Mesenchymal stem cell (in vitro differentiated cells and primary cell): ENCODE measurements around the gene TOM1.

ENCODE experiments used
- DNase-seq: peaks from one replicate; pipeline ENCODE4 v3.0.0-alpha.2; 2013
- H2AFZ ChIP-seq: one replicate; pipeline ENCODE4 v1.6.1; 2013; ENCODE audit warnings: low read depth, mild to moderate bottlenecking, control low read depth, inconsistent platforms, low read length, moderate library complexity
- H2AK5ac ChIP-seq: 2 replicates; pipeline ENCODE4 v1.6.1; 2013; ENCODE audit warnings: low read length, moderate library complexity, mild to moderate bottlenecking, inconsistent platforms; ENCODE audit not compliant: severe bottlenecking
- H2BK120ac ChIP-seq: one replicate; pipeline ENCODE4 v1.6.1; 2013; ENCODE audit warnings: low read depth, mild to moderate bottlenecking, inconsistent platforms, low read length, moderate library complexity
- H2BK12ac ChIP-seq, 2 experiments: one replicate each; pipeline ENCODE4 v1.6.1; 2013; ENCODE audit warnings: inconsistent platforms in 2 of 2, low read length in 2 of 2, mild to moderate bottlenecking in 2 of 2, moderate library complexity in 2 of 2, control low read depth in 1 of 2
- H2BK15ac ChIP-seq: one replicate; pipeline ENCODE4 v1.6.1; 2013; ENCODE audit warnings: mild to moderate bottlenecking, low read depth, inconsistent platforms; ENCODE audit not compliant: poor library complexity, severe bottlenecking
- H2BK5ac ChIP-seq: 2 replicates; pipeline ENCODE4 v1.6.1; 2013; ENCODE audit warnings: low read depth, mild to moderate bottlenecking, low read length, control low read depth, inconsistent platforms; ENCODE audit not compliant: poor library complexity, severe bottlenecking
- H3K14ac ChIP-seq, 2 experiments: one replicate each; pipeline ENCODE4 v1.6.1; 2013; ENCODE audit warnings: inconsistent platforms in 2 of 2, low read length in 2 of 2, control low read depth in 1 of 2, mild to moderate bottlenecking in 1 of 2, moderate library complexity in 1 of 2
- H3K18ac ChIP-seq, 2 experiments: one replicate each; pipeline ENCODE4 v1.6.1; 2013; ENCODE audit warnings: inconsistent platforms in 2 of 2, low read length in 2 of 2, control low read depth in 1 of 2, low read depth in 1 of 2, mild to moderate bottlenecking in 1 of 2
- H3K23ac ChIP-seq, 2 experiments: one replicate each; pipeline ENCODE4 v1.6.1; 2013; ENCODE audit warnings: inconsistent platforms in 2 of 2, low read length in 2 of 2, mild to moderate bottlenecking in 2 of 2, moderate library complexity in 2 of 2, control low read depth in 1 of 2
- H3K27ac ChIP-seq: 2 replicates; pipeline ENCODE4 v1.5.1; 2013; ENCODE audit warnings: mild to moderate bottlenecking, moderate library complexity, low read length, control low read depth, inconsistent platforms; ENCODE audit not compliant: poor library complexity, severe bottlenecking
- H3K27me3 ChIP-seq, 2 experiments: 2 replicates each; pipeline versions ENCODE4 v1.6.1 to v1.7.0; 2013; ENCODE audit warnings: low read length in 2 of 2, mild to moderate bottlenecking in 2 of 2, moderate library complexity in 2 of 2, control low read depth in 1 of 2, inconsistent platforms in 1 of 2; ENCODE audit not compliant: control insufficient read depth in 1 of 2, insufficient read depth in 1 of 2
- H3K36me3 ChIP-seq, 2 experiments: 2 replicates each; pipeline versions ENCODE4 v1.6.1 to v1.7.0; 2013; ENCODE audit warnings: low read length in 2 of 2, control low read depth in 1 of 2, inconsistent platforms in 1 of 2, low read depth in 1 of 2, mild to moderate bottlenecking in 1 of 2; ENCODE audit not compliant: insufficient read depth in 2 of 2, control insufficient read depth in 1 of 2
- H3K4ac ChIP-seq, 2 experiments: one replicate each; pipeline ENCODE4 v1.6.1; 2013; ENCODE audit warnings: inconsistent platforms in 2 of 2, low read length in 2 of 2, mild to moderate bottlenecking in 2 of 2, moderate library complexity in 2 of 2, control low read depth in 1 of 2, low read depth in 1 of 2
- H3K4me1 ChIP-seq: 2 replicates; pipeline ENCODE4 v1.6.1; 2013; ENCODE audit warnings: low read depth, low read length, control low read depth; ENCODE audit not compliant: control insufficient read depth, insufficient read depth
- H3K4me2 ChIP-seq: 2 replicates; pipeline ENCODE4 v1.6.1; 2013; ENCODE audit warnings: low read length, mild to moderate bottlenecking, inconsistent platforms; ENCODE audit not compliant: poor library complexity, severe bottlenecking
- H3K4me3 ChIP-seq, 2 experiments: 2 replicates each; pipeline versions ENCODE4 v1.5.1 to v1.7.0; 2013; ENCODE audit warnings: low read length in 2 of 2, mild to moderate bottlenecking in 2 of 2, control low read depth in 1 of 2, low read depth in 1 of 2; ENCODE audit not compliant: insufficient read depth in 1 of 2
- H3K79me1 ChIP-seq: replicated peaks from 2 replicates; pipeline ENCODE4 v1.6.1; 2013; ENCODE audit warnings: mild to moderate bottlenecking, control low read depth, low read length, inconsistent platforms; ENCODE audit not compliant: poor library complexity, severe bottlenecking
- H3K9ac ChIP-seq: 2 replicates; pipeline ENCODE4 v1.7.0; 2013; ENCODE audit warnings: mild to moderate bottlenecking, low read length, moderate library complexity
- H3K9me3 ChIP-seq: 2 replicates; pipeline ENCODE4 v1.7.0; 2013; ENCODE audit warnings: mild to moderate bottlenecking, low read length; ENCODE audit not compliant: control insufficient read depth
- H4K8ac ChIP-seq: one replicate; pipeline ENCODE4 v1.6.1; 2013; ENCODE audit warnings: inconsistent platforms, mild to moderate bottlenecking, low read length, moderate library complexity
- H4K91ac ChIP-seq: one replicate; pipeline ENCODE4 v1.6.1; 2013; ENCODE audit warnings: mild to moderate bottlenecking, low read length, inconsistent platforms
- WGBS: methylation state at CpG from one replicate; pipeline ENCODE4 v1.1.7; 2013; ENCODE audit warnings: mixed read lengths; 5-methylcytosine and 5-hydroxymethylcytosine counted together

The TOM1 gene

DNA sequence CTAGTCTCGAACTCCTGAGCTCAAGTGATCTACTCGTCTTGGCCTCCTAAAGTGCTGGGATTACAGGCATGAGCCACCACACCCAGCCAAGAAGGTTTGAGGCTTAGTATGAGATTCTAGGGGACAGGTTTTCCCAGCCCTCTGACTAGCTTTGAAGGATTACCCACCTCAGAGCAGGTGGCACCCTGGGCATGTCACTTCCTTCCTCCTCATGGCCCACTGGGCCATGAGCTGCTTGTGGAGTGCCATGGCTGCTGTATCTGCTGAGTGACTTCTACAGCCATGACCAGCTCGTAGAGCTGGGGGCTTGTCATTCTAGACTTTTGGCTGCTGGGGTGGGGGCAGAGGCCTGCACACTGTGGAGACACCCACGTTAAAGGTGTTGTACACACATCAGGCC, 25.1 kb downstream of the TOM1 start:
- Histone ChIP-seq H3K9ac (no peak overlapping the region), H3K4me2 (no peak overlapping the region), H3K9me3 (no peaks in the 10 kb centered on the region), H3K18ac (no peak overlapping the region), H3K4me3 (no peak overlapping the region), H4K91ac (no peak overlapping the region), H3K23ac (no peak overlapping the region), H2BK120ac (no peak overlapping the region), H3K27ac (no peak overlapping the region), H3K4me1 (no peaks in the 10 kb centered on the region), H3K27me3 (no peaks in the 10 kb centered on the region), H3K14ac (no peak overlapping the region), H3K4ac (no peak overlapping the region), H2BK5ac (no peak overlapping the region), H2BK15ac (no peak overlapping the region), H4K8ac (no peak overlapping the region), H3K79me1 (peaks cover 6% of the 10 kb centered on the region), H2AK5ac (no peak overlapping the region), H3K36me3 (peaks cover 74 to 92% of the 10 kb centered on the region in 2 experiments), H2BK12ac (no peak overlapping the region), H2AFZ (no peak overlapping the region)
- WGBS = 91% methylated on average over 4 of the region's 4 CpGs
- no peak for DNase-seq

DNA sequence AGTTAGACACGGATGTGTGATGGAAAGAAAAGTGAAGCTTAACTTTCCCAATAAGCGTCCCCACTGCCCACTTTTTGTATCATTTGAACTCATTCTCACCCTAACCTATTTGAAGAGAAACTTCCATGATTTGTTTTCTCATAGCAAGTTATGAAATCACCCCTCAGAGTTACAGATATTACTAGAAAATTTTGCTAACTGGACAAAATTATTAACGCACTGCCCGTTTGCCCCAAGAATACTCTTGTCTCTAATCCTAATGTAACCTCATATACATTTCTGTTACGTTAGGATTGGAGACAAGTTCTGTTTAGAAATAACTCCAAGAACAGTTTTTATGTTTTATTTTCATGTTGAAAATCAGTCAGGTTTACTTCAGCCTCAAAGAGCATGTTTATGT, 25.5 kb downstream of the TOM1 start:
- Histone ChIP-seq H3K4me2 (no peak overlapping the region), H3K27ac (no peak overlapping the region), H2BK5ac (no peak overlapping the region), H3K4me1 (peaks cover 1% of the 10 kb centered on the region), H4K91ac (no peak overlapping the region), H3K27me3 (no peaks in the 10 kb centered on the region), H3K79me1 (peaks cover 5% of the 10 kb centered on the region), H4K8ac (no peak overlapping the region), H2BK12ac (no peak overlapping the region), H3K14ac (no peak overlapping the region), H3K4ac (no peak overlapping the region), H3K4me3 (no peak overlapping the region), H3K9ac (no peak overlapping the region), H3K9me3 (no peaks in the 10 kb centered on the region), H2AK5ac (no peak overlapping the region), H2BK15ac (no peak overlapping the region), H2AFZ (no peak overlapping the region), H3K18ac (no peak overlapping the region), H3K23ac (no peak overlapping the region), H3K36me3 (peaks cover 73 to 90% of the 10 kb centered on the region in 2 experiments), H2BK120ac (no peak overlapping the region)
- WGBS = 81% methylated on average over 1 of the region's 5 CpGs
- no peak for DNase-seq

DNA sequence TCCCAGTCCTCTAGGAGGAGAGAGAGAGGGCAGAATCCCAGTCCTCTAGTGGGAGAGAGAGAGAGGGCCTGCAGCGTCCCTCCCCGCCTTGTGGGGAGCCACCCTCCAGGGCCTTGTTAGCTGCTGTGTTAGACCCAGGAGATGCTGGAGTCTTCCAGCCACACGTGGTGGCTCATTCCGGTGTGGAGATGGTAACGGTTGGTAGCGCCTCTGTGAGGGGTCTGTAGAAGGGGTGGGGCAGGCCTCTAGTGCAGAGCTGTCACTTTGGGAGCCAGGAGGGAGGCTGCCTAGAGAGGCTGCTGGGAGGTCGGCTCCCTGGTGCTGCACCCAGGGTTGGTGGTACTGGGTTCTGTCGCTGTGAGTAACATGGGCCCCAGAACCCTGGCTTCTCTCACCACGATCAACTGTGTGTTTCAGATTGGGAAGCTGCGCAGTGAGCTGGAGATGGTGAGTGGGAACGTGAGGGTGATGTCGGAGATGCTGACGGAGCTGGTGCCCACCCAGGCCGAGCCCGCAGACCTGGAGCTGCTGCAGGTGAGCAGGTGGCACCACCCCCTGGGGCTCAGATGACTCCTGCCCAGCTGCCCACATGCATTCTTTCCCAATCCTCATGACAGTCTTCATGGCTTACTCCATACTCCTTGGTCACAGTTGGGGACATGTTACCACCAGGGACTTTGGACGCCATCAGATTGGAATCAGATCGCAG, 27.3 kb downstream of the TOM1 start:
- peaks cover 6% of the 10 kb centered on the region for H3K4me1 ChIP-seq
- WGBS = 97% methylated on average over 17 of the region's 17 CpGs
- H3K18ac ChIP-seq = no peak overlapping the region
- peaks cover 77 to 94% of the 10 kb centered on the region in 2 experiments for H3K36me3 ChIP-seq
- no peak overlapping the region for H2BK12ac ChIP-seq
- no peak overlapping the region for H3K4me3 ChIP-seq
- H3K27ac ChIP-seq = no peak overlapping the region
- H4K91ac ChIP-seq = no peak overlapping the region
- H3K9me3 ChIP-seq = no peaks in the 10 kb centered on the region
- no peak overlapping the region for H4K8ac ChIP-seq
- no peak for DNase-seq
- no peak overlapping the region for H2AFZ ChIP-seq
- no peak overlapping the region for H3K9ac ChIP-seq
- H3K79me1 ChIP-seq = peaks cover 2% of the 10 kb centered on the region
- no peak overlapping the region for H2AK5ac ChIP-seq
- H3K23ac ChIP-seq = no peak overlapping the region
- no peaks in the 10 kb centered on the region for H3K27me3 ChIP-seq
- H2BK15ac ChIP-seq = no peak overlapping the region
- H3K4ac ChIP-seq = no peak overlapping the region
- no peak overlapping the region for H3K4me2 ChIP-seq
- H2BK120ac ChIP-seq = no peak overlapping the region
- H3K14ac ChIP-seq = no peak overlapping the region
- no peak overlapping the region for H2BK5ac ChIP-seq

DNA sequence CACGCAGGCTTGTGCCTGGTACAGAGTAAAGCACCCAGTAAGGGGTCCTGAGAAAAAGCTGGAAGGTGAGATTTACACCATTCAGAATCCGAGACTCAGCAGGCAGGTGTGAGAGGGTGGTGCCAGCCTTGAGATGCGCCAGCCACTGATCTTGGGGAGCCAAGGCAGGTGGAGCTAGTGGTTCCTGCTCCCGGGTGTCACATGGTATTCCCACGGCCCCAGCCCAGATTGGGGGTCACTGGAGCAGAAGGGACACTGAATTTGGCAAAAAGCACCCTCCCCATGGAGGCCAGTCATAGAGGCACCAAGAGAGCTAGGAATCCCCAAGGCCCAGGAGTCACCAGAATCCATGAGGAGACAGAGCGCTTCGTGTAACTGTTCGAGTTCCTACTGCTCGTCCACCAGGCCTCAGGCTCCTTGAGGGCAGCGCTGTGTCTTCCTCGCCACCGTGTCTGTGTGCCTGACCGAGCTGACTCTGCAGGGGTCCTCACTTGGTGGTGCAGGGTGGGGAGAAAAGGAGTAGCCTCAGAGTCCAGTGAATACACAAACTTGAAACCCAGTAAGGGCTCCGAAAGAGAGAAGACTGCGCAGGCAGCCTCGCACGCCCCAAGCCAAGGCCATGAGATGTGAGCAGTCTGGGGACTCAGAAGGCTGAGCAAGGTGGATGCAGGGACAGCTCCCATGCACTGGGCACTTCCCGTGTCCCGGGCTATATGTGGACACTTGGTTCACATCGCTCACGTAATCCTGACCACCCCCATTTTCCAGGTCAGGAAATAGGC, 28.2 kb downstream of the TOM1 start:
- Histone ChIP-seq H3K79me1 (peaks cover 2% of the 10 kb centered on the region), H3K14ac (no peak overlapping the region), H3K4me2 (no peak overlapping the region), H2BK12ac (no peak overlapping the region), H2BK15ac (peak overlapping the region; percentile 36), H3K23ac (no peak overlapping the region), H3K18ac (no peak overlapping the region), H2AK5ac (no peak overlapping the region), H4K91ac (peak overlapping the region; percentile 18), H3K27ac (no peak overlapping the region), H2BK120ac (no peak overlapping the region), H3K36me3 (peaks cover 75 to 94% of the 10 kb centered on the region in 2 experiments), H2AFZ (no peak overlapping the region), H4K8ac (peak overlapping the region; percentile 51), H3K9me3 (no peaks in the 10 kb centered on the region), H2BK5ac (no peak overlapping the region), H3K4me3 (no peak overlapping the region), H3K4ac (no peak overlapping the region), H3K27me3 (no peaks in the 10 kb centered on the region), H3K9ac (no peak overlapping the region), H3K4me1 (peaks cover 6% of the 10 kb centered on the region)
- no peak for DNase-seq
- 94% methylated on average over 21 of the region's 21 CpGs for WGBS
